T1000 (cell line): ENCODE measurements around the gene OLA1.

ENCODE experiments used
- DNase-seq: peaks from one replicate; lab custom pipeline; 2025; ENCODE audit warnings: mixed read lengths; lab: John Stamatoyannopoulos, UW

Gene OLA1

DNA sequence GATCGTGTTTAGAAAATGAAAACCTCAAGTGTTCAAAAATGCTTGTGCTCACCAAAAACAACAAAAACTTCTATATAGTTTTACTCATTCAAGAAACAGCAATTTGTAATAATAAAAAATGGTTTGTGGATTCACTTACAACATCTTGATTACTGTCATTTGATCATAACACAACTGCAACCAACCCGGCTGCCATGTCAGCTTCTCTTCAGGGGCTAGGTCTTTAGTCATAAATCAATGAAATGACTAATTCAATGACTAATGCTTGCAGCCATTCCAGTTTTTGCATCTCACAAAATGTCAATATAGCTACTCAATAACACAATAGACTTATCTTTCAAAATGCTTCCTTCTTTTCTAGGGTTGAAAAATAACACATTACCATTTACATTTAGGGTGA, 128.0 kb downstream of the OLA1 start:
- no peak for DNase-seq

DNA sequence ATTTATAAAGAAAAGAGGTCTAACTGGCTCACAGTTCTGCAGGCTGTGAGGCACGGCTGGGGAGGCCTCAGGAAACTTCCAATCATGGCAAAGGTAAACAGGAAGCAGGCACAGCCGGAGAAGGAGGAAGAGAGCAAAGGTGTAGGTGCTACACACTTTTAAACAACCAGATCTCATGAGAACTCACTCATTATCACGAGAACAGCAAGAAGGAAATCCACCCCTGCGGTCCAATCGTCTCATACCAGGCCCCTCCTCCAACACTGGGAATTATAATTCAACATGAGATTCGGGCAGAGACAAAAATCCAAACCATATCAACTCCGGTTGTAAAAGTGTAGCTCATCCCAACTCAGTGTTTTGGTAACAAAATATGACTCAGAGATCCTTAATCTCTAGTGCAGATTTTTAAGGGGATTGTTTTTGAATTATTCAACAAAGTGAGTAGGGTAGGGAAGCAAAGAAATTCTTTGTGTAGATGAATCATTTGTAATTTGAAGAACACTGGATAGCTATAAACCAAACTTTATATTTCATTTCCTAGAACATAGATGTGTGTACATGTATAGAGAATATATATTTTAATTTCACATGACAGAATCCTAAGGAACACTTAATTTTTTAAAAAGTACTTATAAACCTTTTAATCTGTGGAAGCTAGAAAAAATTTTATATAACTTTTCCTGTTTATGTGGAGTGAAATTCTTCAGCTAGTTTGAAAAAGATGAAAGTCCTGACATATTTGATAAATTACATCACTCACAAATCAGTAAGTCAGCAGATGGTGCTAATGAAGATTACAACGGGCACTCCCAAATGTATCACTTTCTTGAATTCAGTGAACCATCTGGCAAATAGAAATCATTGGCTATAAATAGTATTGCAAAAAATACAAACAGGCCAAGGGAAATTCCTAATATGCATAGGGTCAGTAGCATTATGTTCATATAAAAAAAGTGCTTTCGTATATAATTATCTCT, 130.1 kb downstream of the OLA1 start:
- DNase-seq = peak; percentile 28

DNA sequence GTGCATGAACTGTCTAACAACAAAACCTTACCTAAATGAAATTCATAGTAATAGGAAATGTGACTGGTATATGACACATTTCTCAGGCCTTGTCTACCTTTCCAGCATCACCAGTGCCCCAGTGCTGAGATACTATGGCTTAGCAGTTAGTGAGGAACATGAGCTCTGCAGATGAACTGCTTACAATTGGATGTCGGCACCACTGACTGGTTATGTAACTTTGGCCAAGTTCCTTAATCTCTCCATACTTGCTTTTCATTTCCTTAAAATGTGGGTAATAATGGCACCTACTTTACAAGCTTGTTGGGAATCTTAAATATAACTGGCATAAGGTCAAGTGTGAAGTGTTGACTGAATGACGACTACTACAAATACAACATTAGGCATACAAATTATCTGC, 136.3 kb downstream of the OLA1 start:
- DNase-seq = no peak

- no peak for DNase-seq
Observed at GRCh38 chr2:174108579-174108978, 139.8 kb downstream of the OLA1 start.

GRCh38 chr2:174106736-174107135, 141.6 kb downstream of the OLA1 start:
- DNase-seq = no peak

DNA sequence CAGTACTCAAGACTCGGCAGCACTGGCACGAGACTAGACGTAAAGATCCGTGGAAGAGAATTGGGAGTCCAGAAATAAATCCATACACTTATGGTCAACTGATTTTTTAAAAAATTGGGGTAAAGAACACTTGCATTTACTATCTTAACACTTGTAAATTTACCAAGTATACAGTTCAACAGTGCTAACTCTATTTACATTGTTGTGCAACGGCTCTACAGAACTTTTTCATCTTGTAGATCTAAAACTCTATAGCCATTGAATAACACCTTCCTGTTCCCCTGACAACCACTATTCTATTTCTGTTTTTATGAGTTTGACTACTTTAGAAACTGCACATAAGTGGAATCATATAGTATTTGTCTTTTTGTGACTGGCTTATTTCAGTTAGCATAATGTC, 153.8 kb downstream of the OLA1 start:
- no peak for DNase-seq

- DNase-seq = no peak
Observed at GRCh38 chr2:174090476-174090875, 157.9 kb downstream of the OLA1 start.

DNA sequence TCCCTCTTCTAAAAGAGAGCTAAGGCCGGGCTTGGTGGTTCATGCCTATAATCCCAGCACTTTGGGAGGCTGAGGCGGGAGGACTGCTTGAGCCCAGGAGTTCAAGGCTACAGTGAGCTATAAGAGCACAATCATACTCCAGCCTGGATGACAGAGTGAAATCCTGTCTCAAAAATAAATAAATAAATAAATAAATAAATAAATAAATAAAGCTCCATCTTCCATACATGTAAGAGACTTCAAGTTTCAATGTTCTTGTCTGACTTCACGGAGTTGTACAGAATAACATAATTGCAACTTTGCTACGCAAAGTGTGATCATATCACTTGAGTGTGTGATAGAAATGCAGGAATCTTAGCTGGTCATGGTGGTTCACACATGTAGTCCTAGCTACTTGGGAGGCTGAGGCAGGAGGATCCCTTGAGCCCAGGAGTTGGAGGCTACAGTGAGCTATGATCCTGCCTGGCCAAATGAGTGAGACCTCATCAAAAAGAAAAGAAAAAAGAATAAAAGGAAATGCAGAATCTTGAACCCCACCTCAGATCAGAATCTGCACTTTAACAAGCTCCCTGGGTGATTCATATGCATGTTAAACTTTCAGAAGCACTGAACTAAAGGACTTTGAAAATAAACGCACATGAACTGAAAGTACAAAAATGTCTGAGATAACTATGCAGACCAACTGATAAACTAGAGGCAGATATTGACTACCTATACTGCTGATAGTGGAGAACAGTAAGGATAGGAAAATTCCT, 159.4 kb downstream of the OLA1 start:
- no peak for DNase-seq

DNA sequence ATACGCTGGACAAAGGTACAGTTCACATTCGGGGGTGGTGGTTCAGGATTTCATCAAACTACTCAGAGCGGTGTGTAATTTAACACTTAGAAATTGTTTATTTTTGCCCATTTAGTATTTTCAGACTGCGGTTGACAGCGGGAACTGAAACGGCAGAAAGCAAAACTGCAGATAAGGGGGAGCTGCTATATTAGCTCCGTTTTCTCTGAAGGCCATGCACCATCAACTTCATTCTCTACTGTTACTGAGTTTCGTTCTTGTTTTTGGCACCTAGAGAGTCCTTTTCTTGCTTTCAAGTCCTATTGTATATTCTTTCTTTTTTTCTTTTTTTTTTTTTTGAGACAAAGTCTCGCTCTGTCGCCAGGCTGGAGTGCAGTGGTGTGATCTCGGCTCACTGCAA, 161.6 kb downstream of the OLA1 start:
- no peak for DNase-seq

GRCh38 chr2:174085781-174086180, 162.6 kb downstream of the OLA1 start:
- no peak for DNase-seq

DNA sequence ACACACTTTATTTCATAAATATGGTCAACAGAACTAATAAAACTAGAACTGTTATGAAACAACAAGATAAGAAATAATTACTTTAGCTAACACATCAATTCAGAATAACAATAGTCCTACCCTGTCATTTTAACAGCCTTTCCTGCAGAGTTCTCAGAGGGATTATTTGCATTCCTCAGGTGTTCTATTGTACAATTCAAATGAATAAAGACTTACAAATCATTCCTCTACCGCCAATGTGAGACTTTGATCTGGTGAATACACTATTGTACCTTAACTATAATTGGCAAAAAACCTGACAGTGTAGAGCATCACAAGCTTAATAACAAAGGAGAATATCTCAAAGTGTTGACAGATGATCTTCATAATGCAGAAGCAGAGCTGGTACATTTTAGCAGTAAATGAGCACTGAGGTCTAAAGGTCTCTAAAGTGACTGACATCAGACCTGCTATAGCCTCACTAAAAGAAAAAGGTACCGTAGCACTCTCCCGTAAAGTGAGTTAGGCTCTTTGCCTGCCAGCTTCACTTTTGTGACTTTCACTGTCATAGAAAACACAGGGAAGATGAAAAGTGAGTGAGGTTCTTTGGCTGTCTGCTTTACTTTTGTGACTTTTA, 164.4 kb downstream of the OLA1 start:
- DNase-seq = no peak

- no peak for DNase-seq
Observed at GRCh38 chr2:174080672-174081121, 167.6 kb downstream of the OLA1 start.

DNA sequence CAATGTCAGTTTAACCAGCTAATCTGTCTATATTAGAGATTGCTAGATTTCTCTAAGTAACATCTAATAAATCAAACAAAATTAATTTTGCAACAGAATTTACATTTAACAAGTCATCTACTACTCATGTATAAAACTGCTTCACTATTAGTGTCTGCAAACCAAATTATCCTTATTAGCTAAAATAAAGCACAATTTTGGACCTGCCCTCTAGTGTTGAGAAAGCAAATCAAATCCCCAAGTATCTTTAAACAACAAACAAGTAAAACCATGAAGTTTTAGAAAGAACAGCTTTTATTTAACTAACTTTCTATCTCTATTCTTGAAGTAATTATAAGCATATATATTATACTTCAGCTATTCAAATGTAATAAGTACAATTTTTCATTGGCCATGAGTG, 170.1 kb downstream of the OLA1 start:
- DNase-seq = no peak

DNA sequence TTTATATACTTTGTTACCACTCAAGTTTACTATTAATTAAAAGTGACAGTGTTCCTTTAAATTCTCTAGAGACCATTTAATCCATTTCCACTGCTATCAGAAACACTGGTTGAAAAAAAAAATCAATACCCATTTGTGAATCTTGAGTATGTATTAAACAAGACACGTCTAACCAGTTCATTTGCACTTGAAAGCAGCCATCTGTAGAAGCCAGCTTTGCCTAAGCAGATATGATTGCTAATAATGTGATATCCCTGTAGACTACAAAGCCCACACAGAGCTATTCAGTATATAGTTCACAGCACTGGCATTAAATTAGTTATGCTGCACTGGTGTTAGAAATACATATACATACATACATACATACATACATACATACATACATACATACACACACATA, 171.4 kb downstream of the OLA1 start:
- DNase-seq = no peak

DNA sequence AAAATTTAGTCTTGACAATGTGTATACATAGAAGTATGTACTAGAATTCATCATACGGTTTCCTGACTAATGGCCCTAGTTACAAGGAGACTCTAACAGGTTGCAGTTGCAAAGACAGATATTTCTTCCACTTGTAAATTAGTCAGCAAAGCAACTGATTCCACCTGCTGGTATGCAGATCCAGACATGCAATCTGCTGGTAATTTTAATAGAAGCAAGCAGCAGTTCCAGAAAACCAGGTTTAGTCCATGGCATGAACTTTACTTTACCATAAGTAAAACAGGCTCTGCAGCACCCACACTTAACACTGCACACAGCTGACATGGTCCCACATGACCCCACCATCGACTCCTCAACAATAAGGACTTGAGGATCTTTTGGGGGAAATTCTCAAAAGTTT, 172.3 kb downstream of the OLA1 start:
- DNase-seq = no peak

- no peak for DNase-seq
Observed at GRCh38 chr2:174074831-174075230, 173.5 kb downstream of the OLA1 start.

GRCh38 chr2:174072857-174073256, 175.5 kb downstream of the OLA1 start:
- DNase-seq = no peak

DNA sequence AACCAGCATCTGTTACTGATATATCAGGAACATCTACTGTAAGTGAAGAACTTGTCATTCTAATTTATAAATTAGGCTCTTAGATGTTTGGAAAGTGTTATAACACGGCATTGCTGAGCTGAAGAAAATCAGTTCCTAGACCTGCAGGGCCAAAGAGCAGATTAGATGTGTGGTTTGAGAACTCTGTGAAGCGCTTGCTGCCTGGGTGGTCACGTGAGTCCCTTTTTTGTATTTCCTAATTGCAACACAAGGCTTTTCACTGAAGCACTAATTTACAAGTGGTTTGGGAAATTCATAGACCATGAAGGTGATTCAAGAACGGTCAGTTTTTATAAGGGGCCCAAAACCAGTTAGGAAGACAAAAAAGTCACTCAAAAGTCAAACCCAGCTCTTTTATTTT, 176.3 kb downstream of the OLA1 start:
- no peak for DNase-seq

DNA sequence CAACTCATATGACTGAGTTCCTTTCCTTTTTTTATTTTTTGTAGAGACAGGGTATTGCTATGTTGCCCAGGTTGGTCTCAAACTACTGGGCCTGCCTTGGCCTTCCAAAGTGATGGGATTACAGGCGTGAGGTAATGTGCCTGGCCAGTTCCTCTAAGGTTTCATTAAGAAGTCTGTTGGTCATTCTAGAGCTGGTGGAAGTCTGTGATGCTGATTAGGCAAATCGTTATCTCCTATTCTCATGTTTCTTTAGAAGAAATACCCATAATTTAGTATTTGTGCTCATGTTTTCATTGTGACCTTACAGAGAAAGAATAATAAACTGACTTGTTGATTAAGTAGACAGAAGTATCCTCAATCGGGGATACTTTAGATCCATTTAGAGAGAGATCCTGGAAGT, 177.0 kb downstream of the OLA1 start:
- no peak for DNase-seq

GRCh38 chr2:174070281-174070680, 178.1 kb downstream of the OLA1 start:
- DNase-seq = no peak

DNA sequence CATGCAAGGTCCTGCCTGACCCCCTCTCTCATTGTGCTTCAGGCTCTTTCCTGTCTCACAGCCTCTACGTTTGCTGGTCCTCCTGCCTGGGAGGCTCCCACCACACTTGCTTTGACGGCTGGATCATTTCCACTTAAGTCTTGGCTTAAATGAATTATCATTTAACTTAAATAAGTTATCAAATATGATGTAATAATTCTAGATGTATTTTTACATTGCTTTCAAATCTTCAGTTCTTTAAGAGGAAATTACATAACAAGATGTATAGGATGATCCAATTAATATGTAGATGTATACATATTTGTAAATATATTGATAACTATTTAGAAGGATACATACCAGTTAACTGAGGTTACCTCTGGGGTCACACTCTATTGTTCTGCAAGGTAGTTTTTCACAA, 180.5 kb downstream of the OLA1 start:
- no peak for DNase-seq

GRCh38 chr2:174066871-174067270, 181.5 kb downstream of the OLA1 start:
- DNase-seq = no peak
